NCI-H748 treated with DMSO at 0.1 percent for 48 hours (cell line): ENCODE results near the gene CTRB2.
"Not testable (repeated sequence)": the region's sequence is repeated elsewhere in the genome, so short reads cannot be mapped to it uniquely, and the experiment has no call there.

Experiments
- DNase-seq: peaks from one replicate; lab custom pipeline; 2025; lab: John Stamatoyannopoulos, UW

CTRB2 gene

DNA sequence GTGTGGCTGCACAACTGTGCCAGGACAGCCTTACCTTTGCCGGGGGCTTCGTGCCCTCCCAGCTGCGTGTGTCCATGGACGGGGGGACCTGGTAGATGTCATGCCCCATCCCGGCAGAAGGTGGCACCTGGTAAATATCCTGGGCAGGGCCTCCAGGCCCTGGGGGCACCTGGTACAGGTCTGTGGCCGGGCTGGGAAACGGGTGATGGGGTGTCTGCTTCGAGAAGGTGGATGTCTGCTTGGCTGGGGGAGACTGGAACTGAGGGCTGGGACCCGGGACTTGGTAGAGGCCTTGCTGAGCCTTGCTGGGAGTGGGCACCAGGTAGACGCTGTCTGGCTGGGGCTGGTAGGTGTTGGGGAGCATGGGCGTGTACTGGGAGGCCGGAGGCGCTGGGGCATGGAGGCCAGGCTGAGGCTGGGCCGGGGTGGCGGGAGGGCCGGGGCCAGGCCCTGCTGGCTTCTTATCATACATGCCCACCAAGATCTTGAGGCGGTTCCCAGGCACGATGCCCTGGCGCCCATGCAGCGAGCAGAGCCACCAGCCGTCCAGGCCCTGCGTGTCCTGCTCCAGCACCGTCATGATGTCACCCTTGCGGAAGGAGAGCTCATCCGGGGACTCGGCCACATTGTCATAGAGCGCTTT lies 35.6 kb upstream of the CTRB2 start:
- DNase-seq: not testable (repeated sequence)

DNA sequence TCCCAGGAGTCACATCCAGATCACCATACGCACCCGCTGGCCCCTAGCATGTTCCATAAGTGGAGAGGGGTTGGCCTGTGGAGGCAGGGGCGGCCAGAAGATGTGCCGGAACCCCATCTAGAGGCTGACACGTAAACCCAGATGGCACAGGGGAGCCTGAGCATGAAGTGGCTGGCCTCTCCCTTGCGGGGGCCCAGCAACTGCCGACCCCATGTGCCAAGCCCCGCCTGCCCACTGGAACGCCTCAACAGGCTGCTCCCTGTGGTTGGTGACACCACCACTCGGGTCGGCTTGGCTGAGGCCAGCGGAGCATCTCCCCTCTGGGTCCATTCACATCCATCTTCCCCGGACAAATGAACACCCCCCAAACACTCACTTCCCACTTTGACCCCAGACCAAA lies 35.0 kb upstream of the CTRB2 start:
- DNase-seq: no peak

GRCh38 chr16:75241412-75241811 lies 34.5 kb upstream of the CTRB2 start:
- no peak for DNase-seq

- not testable (repeated sequence) for DNase-seq
Measured at GRCh38 chr16:75240633-75241032, 33.7 kb upstream of the CTRB2 start.

GRCh38 chr16:75239542-75240122 lies 32.7 kb upstream of the CTRB2 start:
- DNase-seq: no peak

GRCh38 chr16:75238853-75239541 lies 32.0 kb upstream of the CTRB2 start:
- no peak for DNase-seq

DNA sequence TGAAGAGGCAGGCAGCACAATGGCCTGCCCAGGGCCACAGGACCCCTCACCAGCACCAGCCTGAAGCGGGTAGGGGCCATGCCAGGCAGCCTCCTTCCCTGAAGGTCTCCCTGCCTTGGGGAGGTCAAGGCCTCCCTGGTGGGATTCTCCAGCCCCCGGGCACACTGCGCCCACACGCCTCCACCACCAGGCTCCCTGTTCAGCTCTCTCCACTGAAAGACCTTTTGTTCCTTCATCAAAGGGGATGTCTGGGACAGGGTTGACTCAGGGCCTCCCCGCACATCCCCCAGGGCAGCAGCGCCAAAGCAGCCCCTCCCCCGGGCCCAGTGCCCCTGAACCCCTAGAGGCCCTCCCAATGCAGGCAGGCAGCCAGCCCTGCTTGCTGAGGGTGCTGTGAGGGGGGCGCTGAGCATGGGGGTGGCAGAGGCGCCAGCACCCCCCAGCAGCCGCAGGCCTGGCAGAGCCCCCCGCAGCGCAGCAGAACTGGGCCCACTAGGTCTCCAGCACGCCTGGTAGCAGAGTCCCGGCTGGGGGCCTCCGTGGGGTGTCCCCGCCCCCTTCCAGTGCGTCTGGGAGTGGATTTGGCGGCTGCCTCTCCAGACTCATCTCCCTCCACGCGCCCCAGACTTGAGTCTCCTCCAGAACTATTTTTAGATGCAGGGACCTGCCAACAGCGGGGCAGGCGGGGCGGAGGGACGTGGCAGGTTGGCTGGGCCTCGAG lies 31.3 kb upstream of the CTRB2 start:
- DNase-seq: no peak

DNA sequence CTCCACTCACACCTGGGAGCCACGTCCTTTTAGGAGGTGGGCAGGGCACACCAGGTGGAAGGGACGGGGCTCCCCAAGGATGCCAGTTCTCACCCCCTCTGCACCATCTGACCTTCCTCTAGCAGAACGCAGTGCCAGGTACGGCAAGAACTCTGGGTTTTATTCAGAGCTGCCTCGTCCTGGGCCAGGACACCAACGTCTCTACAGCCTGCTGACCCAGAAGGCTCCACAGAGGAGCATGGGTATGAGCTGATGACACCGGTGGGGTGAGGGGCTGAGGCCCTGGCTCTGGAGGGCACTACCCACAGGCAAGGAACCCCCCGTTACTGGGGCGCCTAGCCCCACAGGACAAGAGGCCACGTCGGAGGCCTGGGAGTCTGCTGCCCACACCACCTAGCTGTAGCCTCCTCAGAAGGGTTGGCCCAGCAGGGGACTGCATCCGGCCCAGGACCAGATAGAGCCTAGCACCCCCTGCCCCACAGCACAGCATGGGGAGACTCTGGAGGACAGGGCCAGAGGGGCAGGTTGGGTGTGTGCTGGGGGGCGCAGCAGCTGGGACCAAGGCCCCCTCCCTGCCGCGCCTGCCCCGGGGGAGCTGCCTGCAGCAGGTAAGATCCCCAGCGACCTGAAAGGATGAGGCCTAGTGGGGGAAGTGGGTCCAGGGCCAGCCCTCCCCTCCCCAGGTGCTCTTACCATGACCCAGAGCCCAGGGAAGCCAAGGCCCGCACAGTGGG lies 30.6 kb upstream of the CTRB2 start:
- DNase-seq: no peak

- no peak for DNase-seq
Measured at GRCh38 chr16:75236736-75237397, 29.9 kb upstream of the CTRB2 start.

- DNase-seq: no peak
Measured at GRCh38 chr16:75236232-75236631, 29.3 kb upstream of the CTRB2 start.

- DNase-seq: no peak
Measured at GRCh38 chr16:75235721-75236193, 28.8 kb upstream of the CTRB2 start.

- DNase-seq: no peak
Measured at GRCh38 chr16:75234856-75235696, 28.1 kb upstream of the CTRB2 start.

DNA sequence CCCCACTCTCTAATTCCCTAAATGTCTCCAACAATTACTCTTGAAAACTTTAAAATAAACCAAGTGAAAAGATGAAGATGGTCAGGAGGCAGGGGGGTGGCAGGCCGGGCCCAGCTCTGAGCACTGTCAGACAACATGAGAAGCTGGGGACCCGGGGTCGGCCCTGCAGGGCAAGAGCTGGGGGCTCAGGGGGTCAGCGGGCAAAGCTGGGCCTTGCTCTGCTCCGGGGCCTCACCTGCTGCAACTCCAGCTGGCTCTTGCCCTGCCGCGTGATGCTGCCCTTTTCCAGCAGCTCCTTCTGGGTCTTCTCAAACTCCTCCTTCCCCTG lies 26.6 kb upstream of the CTRB2 start:
- no peak for DNase-seq

GRCh38 chr16:75231570-75231969 lies 24.6 kb upstream of the CTRB2 start:
- DNase-seq: no peak

GRCh38 chr16:75230471-75231110 lies 23.6 kb upstream of the CTRB2 start:
- no peak for DNase-seq

GRCh38 chr16:75229172-75230031 lies 22.4 kb upstream of the CTRB2 start:
- DNase-seq: no peak

GRCh38 chr16:75228143-75228976 lies 21.4 kb upstream of the CTRB2 start:
- DNase-seq: no peak
